Measurements from ENCODE around the gene WNT4. TPM values are rescaled to one million over a fixed set of nuclear protein-coding genes. Genes with fewer than 3 reads are reported as not detected.
A peak's percentile ranks its signal among the peaks of the same experiment; 100 is the strongest.
"Not testable (repeated sequence)": the region's sequence is repeated elsewhere in the genome, so short reads cannot be mapped to it uniquely, and the experiment has no call there.

The WNT4 gene
- total and polyA plus RNA-seq, 2 experiments from 2014 or later, result 0.05 to 0.32 TPM

GRCh38 chr1:22098752-22099151, 44.1 kb downstream of the WNT4 start:
- Histone ChIP-seq H3K36me3 (ENCODE audit: low read depth) (peaks cover 53% of the 10 kb centered on the region), H3K4me3 (no peak overlapping the region), H2AFZ (no peak overlapping the region), H3K9ac (no peak overlapping the region), H3K4me1 (ENCODE audit: insufficient read depth) (0 out of 2 replicates have a peak, but pooled peaks cover 4% of the 10 kb centered on the region), H3F3A (ENCODE audit: insufficient read depth) (peaks cover 38% of the 10 kb centered on the region), H3K79me2 (ENCODE audit: insufficient read depth) (peaks cover 98% of the 10 kb centered on the region), H3K9me2 (ENCODE audit: insufficient read depth) (no peaks in the 10 kb centered on the region), H3K4me2 (ENCODE audit: unreplicated experiment) (no peak overlapping the region), H3K27ac (no peak overlapping the region), H3K27me3 (replicated peaks; ENCODE audit: insufficient read depth) (no peaks in the 10 kb centered on the region), H3K9me3 (ENCODE audit: low read depth) (no peaks in the 10 kb centered on the region), H4K20me1 (ENCODE audit: insufficient read depth) (peaks cover 16% of the 10 kb centered on the region; the same call in 1 of the 2 replicates)
- in situ Hi-C loops (cut with MboI), result no loop called here
- TF ChIP-seq EZH2 (IDR thresholded peaks at IDR 0.05; ENCODE audit: insufficient read depth, poor library complexity, severe bottlenecking) (no peak), EZH2phosphoT487 (IDR thresholded peaks at IDR 0.05; ENCODE audit: insufficient read depth, low read depth) (no peak)
- DNase-seq, result no peak
- 95 to 97% methylated on average over 10 of the region's 10 CpGs for whole genome bisulfite sequencing, 2 experiments (ENCODE audit: low coverage in 1 of 2, low lambda C conversion rate in 2 of 2, missing lambda C conversion rate in 2 of 2)

GRCh38 chr1:22096463-22096862, 46.4 kb downstream of the WNT4 start:
- in situ Hi-C loops (cut with MboI), result no loop called here
- Histone ChIP-seq H3K27ac (no peak overlapping the region), H3K4me3 (no peak overlapping the region), H3K9me2 (ENCODE audit: insufficient read depth) (no peaks in the 10 kb centered on the region), H3K4me2 (ENCODE audit: unreplicated experiment) (no peak overlapping the region), H4K20me1 (ENCODE audit: insufficient read depth) (peaks cover 32% of the 10 kb centered on the region), H3F3A (ENCODE audit: insufficient read depth) (peaks cover 45% of the 10 kb centered on the region), H3K27me3 (replicated peaks; ENCODE audit: insufficient read depth) (no peaks in the 10 kb centered on the region), H3K4me1 (ENCODE audit: insufficient read depth) (peaks cover 21% of the 10 kb centered on the region), H3K9me3 (ENCODE audit: low read depth) (no peaks in the 10 kb centered on the region), H3K9ac (no peak overlapping the region), H2AFZ (no peak overlapping the region), H3K36me3 (ENCODE audit: low read depth) (peaks cover 65% of the 10 kb centered on the region), H3K79me2 (ENCODE audit: insufficient read depth) (peaks cover 98% of the 10 kb centered on the region)
- DNase-seq, result no peak
- TF ChIP-seq EZH2 (IDR thresholded peaks at IDR 0.05; ENCODE audit: insufficient read depth, poor library complexity, severe bottlenecking), result no peak
- TF ChIP-seq EZH2phosphoT487 (IDR thresholded peaks at IDR 0.05; ENCODE audit: insufficient read depth, low read depth), result no peak
- 96 to 98% methylated on average over 3 of the region's 3 CpGs for WGBS, 2 experiments (ENCODE audit: low coverage in 1 of 2, low lambda C conversion rate in 2 of 2, missing lambda C conversion rate in 2 of 2)

DNA sequence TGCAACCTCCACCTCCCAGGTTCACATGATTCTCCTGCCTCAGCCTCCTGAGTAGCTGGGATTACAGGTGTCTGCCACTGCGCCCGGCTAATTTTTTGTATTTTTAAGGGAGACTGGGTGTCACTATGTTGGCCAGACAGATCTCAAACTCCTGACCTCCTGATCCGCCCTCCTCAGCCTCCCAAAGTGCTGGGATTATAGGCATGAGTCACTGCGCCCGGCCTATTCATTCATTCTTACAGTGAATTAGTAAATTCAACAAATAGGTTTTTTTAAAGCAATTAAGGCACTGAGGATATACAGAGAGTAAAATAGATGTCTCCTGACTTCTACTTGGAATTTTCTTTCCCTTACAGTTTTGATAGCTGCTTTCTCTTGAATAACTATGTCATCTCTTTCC, 46.9 kb downstream of the WNT4 start:
- no peak for DNase-seq
- H4K20me1 ChIP-seq (ENCODE audit: insufficient read depth), result peaks cover 36% of the 10 kb centered on the region
- WGBS, 2 experiments (ENCODE audit: low coverage in 1 of 2, low lambda C conversion rate in 2 of 2, missing lambda C conversion rate in 2 of 2), result 59 to 72% methylated on average over 5 of the region's 5 CpGs

GRCh38 chr1:22093513-22093912, 49.4 kb downstream of the WNT4 start:
- in situ Hi-C loops (cut with MboI), result no loop called here
- Histone ChIP-seq H3K4me1 (ENCODE audit: insufficient read depth) (peaks cover 50% of the 10 kb centered on the region), H3K27me3 (replicated peaks; ENCODE audit: insufficient read depth) (no peaks in the 10 kb centered on the region), H3K4me2 (ENCODE audit: unreplicated experiment) (no peak overlapping the region), H3K79me2 (ENCODE audit: insufficient read depth) (peaks cover 98% of the 10 kb centered on the region), H3K9me2 (ENCODE audit: insufficient read depth) (no peaks in the 10 kb centered on the region), H3K27ac (no peak overlapping the region), H3F3A (ENCODE audit: insufficient read depth) (peaks cover 60% of the 10 kb centered on the region), H4K20me1 (ENCODE audit: insufficient read depth) (peaks cover 57% of the 10 kb centered on the region), H3K9me3 (ENCODE audit: low read depth) (no peaks in the 10 kb centered on the region), H3K4me3 (no peak overlapping the region), H3K9ac (no peak overlapping the region), H3K36me3 (ENCODE audit: low read depth) (peaks cover 47% of the 10 kb centered on the region), H2AFZ (no peak overlapping the region)
- WGBS, 2 experiments (ENCODE audit: low coverage in 1 of 2, low lambda C conversion rate in 2 of 2, missing lambda C conversion rate in 2 of 2), result 97 to 100% methylated on average over 1 of the region's 1 CpG
- no peak for DNase-seq
- TF ChIP-seq EZH2 (IDR thresholded peaks at IDR 0.05; ENCODE audit: insufficient read depth, poor library complexity, severe bottlenecking) (no peak), EZH2phosphoT487 (IDR thresholded peaks at IDR 0.05; ENCODE audit: insufficient read depth, low read depth) (no peak)

More for the DNA sequence above, 46.9 kb downstream of the WNT4 start:
- Histone ChIP-seq H3K4me2 (ENCODE audit: unreplicated experiment) (no peak overlapping the region), H3K9me3 (ENCODE audit: low read depth) (no peaks in the 10 kb centered on the region), H3K9me2 (ENCODE audit: insufficient read depth) (no peaks in the 10 kb centered on the region), H3K27ac (no peak overlapping the region), H3K9ac (no peak overlapping the region), H3K79me2 (ENCODE audit: insufficient read depth) (peaks cover 98% of the 10 kb centered on the region), H3K4me3 (no peak overlapping the region), H3K27me3 (replicated peaks; ENCODE audit: insufficient read depth) (no peaks in the 10 kb centered on the region), H2AFZ (no peak overlapping the region), H3K36me3 (ENCODE audit: low read depth) (peaks cover 65% of the 10 kb centered on the region), H3K4me1 (ENCODE audit: insufficient read depth) (peaks cover 25% of the 10 kb centered on the region), H3F3A (ENCODE audit: insufficient read depth) (peaks cover 44% of the 10 kb centered on the region)
- TF ChIP-seq EZH2phosphoT487 (IDR thresholded peaks at IDR 0.05; ENCODE audit: insufficient read depth, low read depth) (no peak), EZH2 (IDR thresholded peaks at IDR 0.05; ENCODE audit: insufficient read depth, poor library complexity, severe bottlenecking) (no peak)
- in situ Hi-C loops (cut with MboI), result no loop called here

- Histone ChIP-seq H3K4me2 (ENCODE audit: unreplicated experiment) (peak overlapping the region; percentile 37), H3K36me3 (ENCODE audit: low read depth) (peaks cover 47% of the 10 kb centered on the region), H3K79me2 (ENCODE audit: insufficient read depth) (peaks cover 98% of the 10 kb centered on the region), H4K20me1 (ENCODE audit: insufficient read depth) (peaks cover 67% of the 10 kb centered on the region), H3F3A (ENCODE audit: insufficient read depth) (peaks cover 69% of the 10 kb centered on the region), H3K4me1 (ENCODE audit: insufficient read depth) (peaks cover 51% of the 10 kb centered on the region)
- H3K9ac ChIP-seq; H3K4me3 ChIP-seq; H3K27ac ChIP-seq; H3K27me3 ChIP-seq (replicated peaks; ENCODE audit: insufficient read depth); H2AFZ ChIP-seq; H3K9me2 ChIP-seq (ENCODE audit: insufficient read depth); in situ Hi-C loops (cut with MboI); H3K9me3 ChIP-seq (ENCODE audit: low read depth): not testable (repeated sequence)
- DNase-seq, result peak; percentile 68
- WGBS, 2 experiments (ENCODE audit: low coverage in 1 of 2, low lambda C conversion rate in 2 of 2, missing lambda C conversion rate in 2 of 2), result 57 to 63% methylated on average over 3 of the region's 3 CpGs
Observed at GRCh38 chr1:22092026-22092768, 50.7 kb downstream of the WNT4 start.
